Liver (tissue), 9 donors: Measurements from ENCODE around the gene GCC1. TPM values are rescaled to one million over a fixed set of nuclear protein-coding genes. Genes with fewer than 3 reads are reported as not detected.

ENCODE experiments used
- DNase-seq: peaks from one replicate; pipeline ENCODE4 v3.0.0-alpha.2; 2017; ENCODE audit warnings: low spot score
- H3K27ac ChIP-seq, 2 donors: one replicate each; pipeline ENCODE4 v1.7.0; 2013; ENCODE audit warnings: inconsistent platforms in 2 of 2, low read length in 2 of 2, control low read depth in 1 of 2, low read depth in 1 of 2, mild to moderate bottlenecking in 1 of 2
- H3K27me3 ChIP-seq, 4 donors: one replicate each; pipeline versions ENCODE4 v1.6.1 to v1.7.0; 2013; ENCODE audit warnings: low read length in 3 of 4, inconsistent platforms in 1 of 4, mild to moderate bottlenecking in 1 of 4, moderate library complexity in 1 of 4; ENCODE audit not compliant: control insufficient read depth in 4 of 4, insufficient read depth in 4 of 4
- H3K36me3 ChIP-seq, 4 donors: one replicate each; pipeline versions ENCODE4 v1.6.1 to v1.7.0; 2013; ENCODE audit warnings: low read length in 3 of 4, mild to moderate bottlenecking in 3 of 4, low read depth in 1 of 4, moderate library complexity in 1 of 4; ENCODE audit not compliant: control insufficient read depth in 4 of 4, insufficient read depth in 3 of 4
- H3K4me1 ChIP-seq, 4 donors: one replicate each; pipeline versions ENCODE4 v1.6.1 to v1.7.0; 2013; ENCODE audit warnings: low read length in 3 of 4, mild to moderate bottlenecking in 3 of 4, moderate library complexity in 1 of 4; ENCODE audit not compliant: control insufficient read depth in 4 of 4, insufficient read depth in 4 of 4
- H3K4me3 ChIP-seq, 3 donors: one replicate each; pipeline versions ENCODE4 v1.6.1 to v1.7.0; 2013; ENCODE audit warnings: low read length in 3 of 3, control low read depth in 1 of 3, low read depth in 1 of 3, mild to moderate bottlenecking in 1 of 3
- H3K9ac ChIP-seq, 2 donors: one replicate each; pipeline ENCODE4 v1.7.0; 2013; ENCODE audit warnings: low read length in 2 of 2, mild to moderate bottlenecking in 2 of 2, moderate library complexity in 2 of 2, control low read depth in 1 of 2, low read depth in 1 of 2
- H3K9me3 ChIP-seq, 4 donors: one replicate each; pipeline versions ENCODE4 v1.6.1 to v1.7.0; 2013; ENCODE audit warnings: low read length in 3 of 4; ENCODE audit not compliant: control insufficient read depth in 4 of 4
- EGR1 ChIP-seq, 2 donors: IDR thresholded peaks; 2 replicates each; pipeline ENCODE4 v1.6.1; 2016 to 2018; ENCODE audit warnings: antibody characterized with exemption in 2 of 2, low read depth in 2 of 2
- FOXA1 ChIP-seq: IDR thresholded peaks from 2 replicates; pipeline ENCODE4 v1.6.1; 2016; ENCODE audit warnings: antibody characterized with exemption
- GABPA ChIP-seq, 2 donors: IDR thresholded peaks in 1 of 2; conservative IDR thresholded peaks in 1 of 2; 2 replicates each; pipeline ENCODE4 v1.6.1; 2016; ENCODE audit warnings: antibody characterized with exemption in 2 of 2, mild to moderate bottlenecking in 1 of 2, moderate library complexity in 1 of 2
- JUND ChIP-seq, 2 donors: IDR thresholded peaks; 2 replicates each; pipeline ENCODE4 v1.6.1; 2016; ENCODE audit warnings: antibody characterized with exemption in 2 of 2
- RAD21 ChIP-seq, 2 donors: IDR thresholded peaks; 2 replicates each; pipeline ENCODE4 v1.6.1; 2016; ENCODE audit warnings: antibody characterized with exemption in 2 of 2, mild to moderate bottlenecking in 2 of 2
- RXRA ChIP-seq, 2 donors: IDR thresholded peaks; 2 replicates each; pipeline ENCODE4 v1.6.1; 2017 to 2018; ENCODE audit warnings: antibody characterized with exemption in 2 of 2, mild to moderate bottlenecking in 1 of 2
- SP1 ChIP-seq: IDR thresholded peaks from 2 replicates; pipeline ENCODE4 v1.6.1; 2018; ENCODE audit warnings: antibody characterized with exemption, mild to moderate bottlenecking
- TAF1 ChIP-seq: conservative IDR thresholded peaks from 2 replicates; pipeline ENCODE4 v1.6.1; 2016; ENCODE audit warnings: antibody characterized with exemption, mild to moderate bottlenecking
- YY1 ChIP-seq: IDR thresholded peaks from 2 replicates; pipeline ENCODE4 v1.6.1; 2016; ENCODE audit warnings: antibody characterized with exemption, mild to moderate bottlenecking
- WGBS: extraction: QIAGEN DNeasy Blood & Tissue Kit; methylation state at CpG from one replicate; pipeline ENCODE4 v1.1.7; 2013; 5-methylcytosine and 5-hydroxymethylcytosine counted together
- polyA plus RNA-seq, 2 donors: library from polyadenylated mRNA; stranded (reverse) in 1 of 2; unstranded in 1 of 2; fragments of 200-250 nt in 1 of 2; fragments of >200 nt in 1 of 2; fragmentation: Nextera tagmentation in 1 of 2; extraction: Ambion mirVana in 1 of 2; gene quantifications; one replicate each; pipeline versions ENCODE4 v1.2.1 to v1.2.3, GENCODE V29; 2013 to 2015
- total RNA-seq, 2 donors: library from RNA; depleted of rRNA; stranded (reverse); fragments of >200 nt; gene quantifications; one replicate each; pipeline ENCODE4 v1.2.3, GENCODE V29; 2014
- TF ChIP-seq, protein P1 (sequence below): fragments of 150-350 bp; IDR thresholded peaks from 2 replicates; pipeline ENCODE4 v1.5.1; 2017; ENCODE audit warnings: improper control_type of control experiment, low read depth, low read length; ENCODE audit not compliant: missing input control
- TF ChIP-seq, protein P2 (sequence below): IDR thresholded peaks from 2 replicates; pipeline ENCODE4 v1.6.1; 2016; ENCODE audit warnings: antibody characterized with exemption
- TF ChIP-seq, protein P3 (sequence below): IDR thresholded peaks from 2 replicates; pipeline ENCODE4 v1.6.1; 2016; ENCODE audit warnings: antibody characterized with exemption
- TF ChIP-seq, protein P4 (sequence below): IDR thresholded peaks from 2 replicates; pipeline ENCODE4 v1.6.1; 2016; ENCODE audit warnings: antibody characterized with exemption, mild to moderate bottlenecking
- TF ChIP-seq, protein P5 (sequence below): IDR thresholded peaks from 2 replicates; pipeline ENCODE4 v1.6.1; 2016; ENCODE audit warnings: antibody characterized with exemption
- donor health status: healthy.
- donor health status: healthy.
- donor health status: healthy.
- donor health status: healthy.
- donor health status: healthy.

GCC1 gene
- total and polyA plus RNA-seq, 4 donors, result 4.6 to 16.1 (median 8.0) TPM

DNA sequence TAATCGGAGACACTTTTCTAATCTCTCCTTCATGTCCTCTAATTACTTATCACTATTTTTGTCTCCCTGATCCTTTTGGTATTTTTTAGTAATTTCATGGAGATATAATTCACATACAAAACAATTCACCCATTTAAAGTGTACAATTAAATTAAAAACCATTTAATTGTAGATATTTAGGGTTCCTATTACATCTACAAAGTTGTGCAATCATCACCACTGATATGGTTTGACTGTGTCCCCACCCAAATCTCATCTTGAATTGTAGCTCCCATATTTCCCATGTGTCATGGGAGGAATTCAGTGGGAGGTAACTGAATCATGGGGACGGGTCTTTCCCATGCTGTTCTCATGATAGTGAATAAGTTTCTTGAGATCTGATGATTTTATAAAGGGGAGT lies 29.0 kb downstream of the GCC1 start:
- WGBS, result 89% methylated on average over 2 of the region's 2 CpGs
- Histone ChIP-seq H3K27me3 (no peaks in the 10 kb centered on the region), H3K9ac (no peak overlapping the region), H3K4me3 (no peak overlapping the region), H3K4me1 (no peaks in the 10 kb centered on the region), H3K9me3 (no peaks in the 10 kb centered on the region), H3K27ac (no peak overlapping the region), H3K36me3 (no peaks in the 10 kb centered on the region)
- no peak for DNase-seq
- TF ChIP-seq TAF1 (no peak), RAD21 (IDR thresholded peaks at IDR 0.05) (no peak)
- TF ChIP-seq, protein P1, sequence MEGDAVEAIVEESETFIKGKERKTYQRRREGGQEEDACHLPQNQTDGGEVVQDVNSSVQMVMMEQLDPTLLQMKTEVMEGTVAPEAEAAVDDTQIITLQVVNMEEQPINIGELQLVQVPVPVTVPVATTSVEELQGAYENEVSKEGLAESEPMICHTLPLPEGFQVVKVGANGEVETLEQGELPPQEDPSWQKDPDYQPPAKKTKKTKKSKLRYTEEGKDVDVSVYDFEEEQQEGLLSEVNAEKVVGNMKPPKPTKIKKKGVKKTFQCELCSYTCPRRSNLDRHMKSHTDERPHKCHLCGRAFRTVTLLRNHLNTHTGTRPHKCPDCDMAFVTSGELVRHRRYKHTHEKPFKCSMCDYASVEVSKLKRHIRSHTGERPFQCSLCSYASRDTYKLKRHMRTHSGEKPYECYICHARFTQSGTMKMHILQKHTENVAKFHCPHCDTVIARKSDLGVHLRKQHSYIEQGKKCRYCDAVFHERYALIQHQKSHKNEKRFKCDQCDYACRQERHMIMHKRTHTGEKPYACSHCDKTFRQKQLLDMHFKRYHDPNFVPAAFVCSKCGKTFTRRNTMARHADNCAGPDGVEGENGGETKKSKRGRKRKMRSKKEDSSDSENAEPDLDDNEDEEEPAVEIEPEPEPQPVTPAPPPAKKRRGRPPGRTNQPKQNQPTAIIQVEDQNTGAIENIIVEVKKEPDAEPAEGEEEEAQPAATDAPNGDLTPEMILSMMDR, result no peak
- TF ChIP-seq, protein P2, sequence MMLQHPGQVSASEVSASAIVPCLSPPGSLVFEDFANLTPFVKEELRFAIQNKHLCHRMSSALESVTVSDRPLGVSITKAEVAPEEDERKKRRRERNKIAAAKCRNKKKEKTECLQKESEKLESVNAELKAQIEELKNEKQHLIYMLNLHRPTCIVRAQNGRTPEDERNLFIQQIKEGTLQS, result no peak

DNA sequence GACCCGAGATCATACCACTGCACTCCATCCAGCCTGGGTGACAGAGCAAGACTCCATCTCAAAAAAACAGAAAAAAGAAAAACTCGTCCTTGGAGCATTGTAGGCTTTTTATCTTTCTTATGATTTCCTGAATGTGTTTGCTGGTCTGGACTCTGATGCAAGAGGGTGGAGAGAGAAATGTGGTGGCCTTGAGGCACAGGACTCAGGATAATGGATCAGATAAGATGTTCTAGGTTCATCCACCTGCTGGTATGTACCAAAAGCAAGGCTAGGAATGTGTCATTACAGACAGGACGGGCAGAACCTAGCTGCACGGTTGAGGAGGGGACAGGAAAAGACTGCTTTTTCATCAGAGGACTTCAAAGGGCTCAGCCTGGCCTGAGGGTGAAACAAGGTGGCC lies 33.5 kb downstream of the GCC1 start:
- Histone ChIP-seq H3K4me1 (no peaks in the 10 kb centered on the region), H3K4me3 (no peak overlapping the region), H3K9me3 (no peaks in the 10 kb centered on the region), H3K36me3 (no peaks in the 10 kb centered on the region), H3K9ac (no peak overlapping the region), H3K27ac (no peak overlapping the region), H3K27me3 (no peaks in the 10 kb centered on the region)
- TF ChIP-seq, protein P3, sequence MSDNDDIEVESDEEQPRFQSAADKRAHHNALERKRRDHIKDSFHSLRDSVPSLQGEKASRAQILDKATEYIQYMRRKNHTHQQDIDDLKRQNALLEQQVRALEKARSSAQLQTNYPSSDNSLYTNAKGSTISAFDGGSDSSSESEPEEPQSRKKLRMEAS, result no peak
- TF ChIP-seq RXRA (IDR thresholded peaks at IDR 0.05) (no peak), RAD21 (IDR thresholded peaks at IDR 0.05) (no peak), FOXA1 (no peak), YY1 (no peak), GABPA (IDR thresholded peaks at IDR 0.05 in 1 of 2, conservative IDR thresholded peaks at IDR 0.05 in 1 of 2) (no peak), JUND (IDR thresholded peaks at IDR 0.05) (no peak), SP1 (no peak), EGR1 (IDR thresholded peaks at IDR 0.05; ENCODE audit: low read depth in 2 of 2) (no peak)
- TF ChIP-seq, protein P4, sequence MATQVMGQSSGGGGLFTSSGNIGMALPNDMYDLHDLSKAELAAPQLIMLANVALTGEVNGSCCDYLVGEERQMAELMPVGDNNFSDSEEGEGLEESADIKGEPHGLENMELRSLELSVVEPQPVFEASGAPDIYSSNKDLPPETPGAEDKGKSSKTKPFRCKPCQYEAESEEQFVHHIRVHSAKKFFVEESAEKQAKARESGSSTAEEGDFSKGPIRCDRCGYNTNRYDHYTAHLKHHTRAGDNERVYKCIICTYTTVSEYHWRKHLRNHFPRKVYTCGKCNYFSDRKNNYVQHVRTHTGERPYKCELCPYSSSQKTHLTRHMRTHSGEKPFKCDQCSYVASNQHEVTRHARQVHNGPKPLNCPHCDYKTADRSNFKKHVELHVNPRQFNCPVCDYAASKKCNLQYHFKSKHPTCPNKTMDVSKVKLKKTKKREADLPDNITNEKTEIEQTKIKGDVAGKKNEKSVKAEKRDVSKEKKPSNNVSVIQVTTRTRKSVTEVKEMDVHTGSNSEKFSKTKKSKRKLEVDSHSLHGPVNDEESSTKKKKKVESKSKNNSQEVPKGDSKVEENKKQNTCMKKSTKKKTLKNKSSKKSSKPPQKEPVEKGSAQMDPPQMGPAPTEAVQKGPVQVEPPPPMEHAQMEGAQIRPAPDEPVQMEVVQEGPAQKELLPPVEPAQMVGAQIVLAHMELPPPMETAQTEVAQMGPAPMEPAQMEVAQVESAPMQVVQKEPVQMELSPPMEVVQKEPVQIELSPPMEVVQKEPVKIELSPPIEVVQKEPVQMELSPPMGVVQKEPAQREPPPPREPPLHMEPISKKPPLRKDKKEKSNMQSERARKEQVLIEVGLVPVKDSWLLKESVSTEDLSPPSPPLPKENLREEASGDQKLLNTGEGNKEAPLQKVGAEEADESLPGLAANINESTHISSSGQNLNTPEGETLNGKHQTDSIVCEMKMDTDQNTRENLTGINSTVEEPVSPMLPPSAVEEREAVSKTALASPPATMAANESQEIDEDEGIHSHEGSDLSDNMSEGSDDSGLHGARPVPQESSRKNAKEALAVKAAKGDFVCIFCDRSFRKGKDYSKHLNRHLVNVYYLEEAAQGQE, result no peak
- TF ChIP-seq, protein P1, result no peak
- TF ChIP-seq, protein P5, sequence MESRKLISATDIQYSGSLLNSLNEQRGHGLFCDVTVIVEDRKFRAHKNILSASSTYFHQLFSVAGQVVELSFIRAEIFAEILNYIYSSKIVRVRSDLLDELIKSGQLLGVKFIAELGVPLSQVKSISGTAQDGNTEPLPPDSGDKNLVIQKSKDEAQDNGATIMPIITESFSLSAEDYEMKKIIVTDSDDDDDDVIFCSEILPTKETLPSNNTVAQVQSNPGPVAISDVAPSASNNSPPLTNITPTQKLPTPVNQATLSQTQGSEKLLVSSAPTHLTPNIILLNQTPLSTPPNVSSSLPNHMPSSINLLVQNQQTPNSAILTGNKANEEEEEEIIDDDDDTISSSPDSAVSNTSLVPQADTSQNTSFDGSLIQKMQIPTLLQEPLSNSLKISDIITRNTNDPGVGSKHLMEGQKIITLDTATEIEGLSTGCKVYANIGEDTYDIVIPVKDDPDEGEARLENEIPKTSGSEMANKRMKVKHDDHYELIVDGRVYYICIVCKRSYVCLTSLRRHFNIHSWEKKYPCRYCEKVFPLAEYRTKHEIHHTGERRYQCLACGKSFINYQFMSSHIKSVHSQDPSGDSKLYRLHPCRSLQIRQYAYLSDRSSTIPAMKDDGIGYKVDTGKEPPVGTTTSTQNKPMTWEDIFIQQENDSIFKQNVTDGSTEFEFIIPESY, result no peak
- no peak for DNase-seq
- 83% methylated on average over 4 of the region's 4 CpGs for WGBS
